ENCODE results near the gene CDS2. TPM values are rescaled to one million over a fixed set of nuclear protein-coding genes. Genes with fewer than 3 reads are reported as not detected.

Gene CDS2
- total RNA-seq, 4 donors from 2014 or later: 12.3 to 16.9 (median 14.7) TPM

- DNase-seq (ENCODE audit: low spot score in 2 of 2): no peak
- TF ChIP-seq POLR2A (IDR thresholded peaks at IDR 0.05) (no peak), CTCF (IDR thresholded peaks at IDR 0.05) (no peak)
- WGBS, 2 donors: 88 to 94% methylated on average over 3 of the region's 3 CpGs
- H3K4me3 ChIP-seq (ENCODE audit: low read depth, poor library complexity, severe bottlenecking): no peak overlapping the region
- intact Hi-C loops (cut with DNase I; ENCODE audit: low total_unique reads): no loop called here
Observed at GRCh38 chr20:5214826-5215225, 88.0 kb downstream of the CDS2 start.

- DNase-seq (ENCODE audit: low spot score in 2 of 2): no peak
- TF ChIP-seq CTCF (IDR thresholded peaks at IDR 0.05) (no peak), POLR2A (IDR thresholded peaks at IDR 0.05) (no peak)
- intact Hi-C loops (cut with DNase I; ENCODE audit: low total_unique reads): no loop called here
- WGBS, 2 donors: 37 to 50% methylated on average over 4 of the region's 4 CpGs
- no peak overlapping the region for H3K4me3 ChIP-seq (ENCODE audit: low read depth, poor library complexity, severe bottlenecking)
Observed at GRCh38 chr20:5215672-5216304, 89.0 kb downstream of the CDS2 start.

GRCh38 chr20:5216663-5217062 lies 89.9 kb downstream of the CDS2 start:
- intact Hi-C loops (cut with DNase I; ENCODE audit: low total_unique reads): no loop called here

GRCh38 chr20:5217616-5218015 lies 90.8 kb downstream of the CDS2 start:
- TF ChIP-seq POLR2A (IDR thresholded peaks at IDR 0.05) (no peak), CTCF (IDR thresholded peaks at IDR 0.05) (no peak)
- WGBS, 2 donors: 84 to 86% methylated on average over 4 of the region's 4 CpGs
- intact Hi-C loops (cut with DNase I; ENCODE audit: low total_unique reads): no loop called here
- no peak overlapping the region for H3K4me3 ChIP-seq (ENCODE audit: low read depth, poor library complexity, severe bottlenecking)
- no peak for DNase-seq (ENCODE audit: low spot score in 2 of 2)

More at GRCh38 chr20:5216663-5217062, 89.9 kb downstream of the CDS2 start:
- WGBS, 2 donors: 43 to 45% methylated on average over 3 of the region's 3 CpGs
- no peak overlapping the region for H3K4me3 ChIP-seq (ENCODE audit: low read depth, poor library complexity, severe bottlenecking)
- no peak for DNase-seq (ENCODE audit: low spot score in 2 of 2)
- TF ChIP-seq CTCF (IDR thresholded peaks at IDR 0.05): no peak
- no peak for TF ChIP-seq POLR2A (IDR thresholded peaks at IDR 0.05)

GRCh38 chr20:5220321-5221060 lies 93.7 kb downstream of the CDS2 start:
- intact Hi-C loops (cut with DNase I; ENCODE audit: low total_unique reads): no loop called here
- DNase-seq (ENCODE audit: low spot score in 2 of 2): no peak
- no peak for TF ChIP-seq POLR2A (IDR thresholded peaks at IDR 0.05)
- no peak for TF ChIP-seq CTCF (IDR thresholded peaks at IDR 0.05)
- H3K4me3 ChIP-seq (ENCODE audit: low read depth, poor library complexity, severe bottlenecking): no peak overlapping the region
- WGBS, 2 donors: 45 to 46% methylated on average over 7 of the region's 7 CpGs

Measured in lower leg skin (tissue), 4 donors.